Peyer's patch (tissue), 4 donors: Measurements from ENCODE around the gene TMEM108.

Experiments used
- CTCF ChIP-seq, 6 experiments: fragments of 450-650 bp in 4 of 6; fragments of 200-600 bp in 2 of 6; sonication (generic) in 1 of 6; IDR thresholded peaks; one replicate each; pipeline ENCODE4 v1.5.1; 2017 to 2019; ENCODE audit warnings: antibody characterized with exemption in 6 of 6, mild to moderate bottlenecking in 3 of 6, moderate library complexity in 1 of 6
- POLR2A ChIP-seq, 2 donors: fragments of 450-650 bp; IDR thresholded peaks; one replicate each; pipeline ENCODE4 v1.5.1; 2017; ENCODE audit warnings: antibody characterized with exemption in 2 of 2, mild to moderate bottlenecking in 2 of 2, moderate library complexity in 2 of 2

GRCh38 chr3:133361435-133361834 lies 323.2 kb downstream of the TMEM108 start:
- TF ChIP-seq CTCF (IDR thresholded peaks at IDR 0.05): no peak
- TF ChIP-seq POLR2A (IDR thresholded peaks at IDR 0.05): no peak
